Prostate gland (tissue), 2 donors: ENCODE data around the gene UGT2B11.

Experiments used
- POLR2A ChIP-seq: fragments of 450-650 bp; IDR thresholded peaks from one replicate; pipeline ENCODE4 v1.6.1; 2016; ENCODE audit warnings: antibody characterized with exemption, mild to moderate bottlenecking
- POLR2AphosphoS5 ChIP-seq: sonication (generic); formaldehyde crosslinking; IDR thresholded peaks from one replicate; pipeline ENCODE4 v1.6.1; 2017; ENCODE audit warnings: antibody characterized with exemption
- TF ChIP-seq, protein P1 (sequence below), 4 experiments: fragments of 200-600 bp in 2 of 4; fragments of 450-650 bp in 2 of 4; sonication (generic) in 2 of 4; IDR thresholded peaks; 1 replicate in 3 of 4; 2 replicates in 1 of 4; pipeline ENCODE4 v1.5.1; 2016 to 2019; ENCODE audit warnings: antibody characterized with exemption in 4 of 4, mild to moderate bottlenecking in 2 of 4, moderate library complexity in 2 of 4

DNA sequence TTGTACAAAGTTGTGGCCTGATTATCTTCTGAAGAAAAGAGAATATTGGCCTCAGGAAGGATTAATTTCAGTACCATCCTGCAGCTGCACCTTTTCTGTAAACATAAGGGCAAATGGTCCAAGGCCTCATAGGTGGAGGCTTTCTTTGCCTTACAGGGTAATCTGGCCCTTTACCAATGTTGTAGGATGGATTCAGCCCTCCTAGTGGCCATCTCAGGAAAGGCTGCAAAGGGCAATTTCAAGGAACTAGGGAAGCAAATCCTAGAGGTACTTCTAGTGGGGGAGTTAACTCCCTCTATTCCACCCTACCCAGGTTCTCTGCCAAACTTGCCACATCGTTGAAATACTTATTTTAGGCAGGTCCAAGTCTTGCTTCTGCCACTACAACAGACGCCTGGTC, 57.6 kb downstream of the UGT2B11 start:
- TF ChIP-seq, protein P1, sequence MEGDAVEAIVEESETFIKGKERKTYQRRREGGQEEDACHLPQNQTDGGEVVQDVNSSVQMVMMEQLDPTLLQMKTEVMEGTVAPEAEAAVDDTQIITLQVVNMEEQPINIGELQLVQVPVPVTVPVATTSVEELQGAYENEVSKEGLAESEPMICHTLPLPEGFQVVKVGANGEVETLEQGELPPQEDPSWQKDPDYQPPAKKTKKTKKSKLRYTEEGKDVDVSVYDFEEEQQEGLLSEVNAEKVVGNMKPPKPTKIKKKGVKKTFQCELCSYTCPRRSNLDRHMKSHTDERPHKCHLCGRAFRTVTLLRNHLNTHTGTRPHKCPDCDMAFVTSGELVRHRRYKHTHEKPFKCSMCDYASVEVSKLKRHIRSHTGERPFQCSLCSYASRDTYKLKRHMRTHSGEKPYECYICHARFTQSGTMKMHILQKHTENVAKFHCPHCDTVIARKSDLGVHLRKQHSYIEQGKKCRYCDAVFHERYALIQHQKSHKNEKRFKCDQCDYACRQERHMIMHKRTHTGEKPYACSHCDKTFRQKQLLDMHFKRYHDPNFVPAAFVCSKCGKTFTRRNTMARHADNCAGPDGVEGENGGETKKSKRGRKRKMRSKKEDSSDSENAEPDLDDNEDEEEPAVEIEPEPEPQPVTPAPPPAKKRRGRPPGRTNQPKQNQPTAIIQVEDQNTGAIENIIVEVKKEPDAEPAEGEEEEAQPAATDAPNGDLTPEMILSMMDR (IDR thresholded peaks at IDR 0.05): no peak
- TF ChIP-seq POLR2AphosphoS5 (no peak), POLR2A (no peak)
